ENCODE results near the gene MUC21. TPM values are rescaled to one million over a fixed set of nuclear protein-coding genes. Genes with fewer than 3 reads are reported as not detected.

MUC21 gene
- total RNA-seq, 2 experiments from 2014 or later: not detected

GRCh38 chr6:31035862-31036497 is 52.5 kb downstream of the MUC21 start:
- no peaks in the 10 kb centered on the region for H3K4me1 Mint-ChIP-seq (ENCODE audit: low read depth)
- no peaks in the 10 kb centered on the region for H3K36me3 Mint-ChIP-seq (ENCODE audit: low read depth)
- no peak for TF ChIP-seq CTCF (IDR thresholded peaks at IDR 0.05)
- H3K9me3 Mint-ChIP-seq: no peaks in the 10 kb centered on the region
- no peak overlapping the region for H3K4me3 Mint-ChIP-seq
- intact Hi-C loops (cut with micrococcal nuclease): no loop called here
- H3K27me3 Mint-ChIP-seq: peaks cover 20% of the 10 kb centered on the region
- ChIA-PET POLR2A (no interaction called here), CTCF (interaction anchor here (0.7 to 1.1 kb wide), 2 partner anchors 20 to 26 kb away, joined by 4 read pairs; no protein-coding TSS in a partner anchor)
- DNase-seq (no peak), ATAC-seq (no peak)
- H3K27ac Mint-ChIP-seq: no peak overlapping the region

- DNase-seq (no peak), ATAC-seq (no peak)
- Mint-ChIP-seq H3K27me3 (peaks cover 11% of the 10 kb centered on the region), H3K4me3 (no peak overlapping the region), H3K36me3 (ENCODE audit: low read depth) (no peaks in the 10 kb centered on the region), H3K9me3 (no peaks in the 10 kb centered on the region), H3K27ac (no peak overlapping the region), H3K4me1 (ENCODE audit: low read depth) (no peaks in the 10 kb centered on the region)
- no peak for TF ChIP-seq CTCF (IDR thresholded peaks at IDR 0.05)
- intact Hi-C loops (cut with micrococcal nuclease): no loop called here
- ChIA-PET CTCF (interaction anchor here (0.7 kb wide), 1 partner anchor 121 kb away, joined by 3 read pairs; no protein-coding TSS in a partner anchor), POLR2A (interaction anchor here (0.9 kb wide), 1 partner anchor 82 kb away, joined by 3 read pairs; no protein-coding TSS in a partner anchor)
These were observed 53.7 kb downstream of the MUC21 start for GRCh38 chr6:31037169-31037568.

- Mint-ChIP-seq H3K4me3 (no peak overlapping the region), H3K27me3 (peaks cover 9% of the 10 kb centered on the region), H3K36me3 (ENCODE audit: low read depth) (no peaks in the 10 kb centered on the region), H3K9me3 (no peaks in the 10 kb centered on the region), H3K27ac (no peak overlapping the region), H3K4me1 (ENCODE audit: low read depth) (no peaks in the 10 kb centered on the region)
- no peak for DNase-seq
- ATAC-seq: no peak
- POLR2A ChIA-PET: interaction anchor here (0.9 kb wide), 1 partner anchor 82 kb away, joined by 3 read pairs; no protein-coding TSS in a partner anchor
- TF ChIP-seq CTCF (IDR thresholded peaks at IDR 0.05): no peak
- CTCF ChIA-PET: interaction anchor here (0.7 kb wide), 1 partner anchor 100 kb away, joined by 3 read pairs; no protein-coding TSS in a partner anchor
- intact Hi-C loops (cut with micrococcal nuclease): no loop called here
These were observed 54.2 kb downstream of the MUC21 start for GRCh38 chr6:31037682-31038081.

GRCh38 chr6:31038559-31038958 is 55.0 kb downstream of the MUC21 start:
- POLR2A ChIA-PET: no interaction called here
- Mint-ChIP-seq H3K27ac (no peak overlapping the region), H3K9me3 (no peaks in the 10 kb centered on the region), H3K36me3 (ENCODE audit: low read depth) (no peaks in the 10 kb centered on the region), H3K4me1 (ENCODE audit: low read depth) (peaks cover 2% of the 10 kb centered on the region), H3K4me3 (no peak overlapping the region), H3K27me3 (peaks cover 6% of the 10 kb centered on the region)
- CTCF ChIA-PET: interaction anchor here (0.7 to 1.3 kb wide), 3 partner anchors 41 to 211 kb away, joined by 3 to 5 read pairs (median 3); no protein-coding TSS in a partner anchor
- ATAC-seq: no peak
- intact Hi-C loops (cut with micrococcal nuclease): no loop called here
- no peak for TF ChIP-seq CTCF (IDR thresholded peaks at IDR 0.05)
- DNase-seq: no peak

Other genes with a start within 250 kb of the MUC21 start
- gene FLOT1, start 241.0 kb upstream of the MUC21 start, total RNA-seq: 100 to 1,000 TPM; 135 TPM
- gene IER3, start 239.2 kb upstream of the MUC21 start, total RNA-seq: 100 to 1,000 TPM; 375 to 386 TPM
- gene DDR1, start 99.2 kb upstream of the MUC21 start, total RNA-seq: 10 to 100 TPM; 14.4 to 14.5 TPM
- 10 to 100 TPM; 37.1 to 41.9 TPM for gene GTF2H4, start 75.5 kb upstream of the MUC21 start, total RNA-seq
- 10 to 100 TPM; 83.0 to 84.0 TPM for gene VARS2, start 69.5 kb upstream of the MUC21 start, total RNA-seq
- gene SFTA2, start 51.5 kb upstream of the MUC21 start, total RNA-seq: not detected
- gene MUCL3, start 42.7 kb upstream of the MUC21 start, total RNA-seq: not detected
- gene MUC22, start 26.8 kb downstream of the MUC21 start, total RNA-seq: not detected
- not detected for gene C6orf15, start 128.9 kb downstream of the MUC21 start, total RNA-seq
- not detected for gene PSORS1C1, start 131.1 kb downstream of the MUC21 start, total RNA-seq
- gene CDSN, start 136.7 kb downstream of the MUC21 start, total RNA-seq: not detected
- not detected for gene PSORS1C2, start 155.3 kb downstream of the MUC21 start, total RNA-seq
- gene CCHCR1, start 174.1 kb downstream of the MUC21 start, total RNA-seq: 10 to 100 TPM; 39.2 to 39.8 TPM
- gene TCF19, start 174.9 kb downstream of the MUC21 start, total RNA-seq: 10 to 100 TPM; 91.9 to 92.9 TPM
- not detected for gene POU5F1, start 187.0 kb downstream of the MUC21 start, total RNA-seq